CD4-positive, alpha-beta T cell (primary cell): Measurements from ENCODE around the gene TIGIT. TPM values are rescaled to one million over a fixed set of nuclear protein-coding genes. Genes with fewer than 3 reads are reported as not detected.

Experiments used
- ATAC-seq: fragments of 200-7000 bp; cut with Tn5 transposase; one replicate; pipeline ENCODE4 v1.10.0; 2022; ENCODE audit warnings: mild to moderate bottlenecking; ENCODE audit not compliant: poor library complexity
- CTCF ChIA-PET: fragments of 350-600 bp; sonication (Branson Sonifier 250); formaldehyde crosslinking; loops from one replicate; lab custom pipeline; 2021; ENCODE audit warnings: antibody characterized with exemption, inconsistent platforms; lab: Charles Lee
- POLR2A ChIA-PET: fragments of 350-600 bp; sonication (Branson Sonifier 250); formaldehyde crosslinking; loops from one replicate; lab custom pipeline; 2021; ENCODE audit warnings: antibody characterized with exemption, inconsistent platforms; lab: Charles Lee
- DNase-seq, 14 experiments: peaks; one replicate each; pipeline ENCODE4 v3.0.0-alpha.2; 2013 to 2020; ENCODE audit warnings: mixed read lengths in 2 of 14
- H3K27ac ChIP-seq, 2 donors: one replicate each; pipeline versions ENCODE4 v1.5.1 to v1.7.0; 2013; ENCODE audit warnings: low read length in 2 of 2, low read depth in 1 of 2, mild to moderate bottlenecking in 1 of 2
- H3K27me3 ChIP-seq, 2 experiments: 1 replicate in 1 of 2; 2 replicates in 1 of 2; pipeline versions ENCODE4 v1.6.1 to v1.7.0; 2013; ENCODE audit warnings: low read length in 2 of 2, control low read depth in 1 of 2, mild to moderate bottlenecking in 1 of 2, moderate library complexity in 1 of 2; ENCODE audit not compliant: insufficient read depth in 2 of 2, control insufficient read depth in 1 of 2
- H3K36me3 ChIP-seq: one replicate; pipeline ENCODE4 v1.6.1; 2013; ENCODE audit warnings: low read length, control low read depth; ENCODE audit not compliant: insufficient read depth
- H3K4me1 ChIP-seq: one replicate; pipeline ENCODE4 v1.6.1; 2013; ENCODE audit warnings: low read length, control low read depth; ENCODE audit not compliant: insufficient read depth
- H3K4me3 ChIP-seq: one replicate; pipeline ENCODE4 v1.5.1; 2013; ENCODE audit warnings: mild to moderate bottlenecking, low read length, moderate library complexity
- H3K9me3 ChIP-seq, 2 experiments: 1 replicate in 1 of 2; 2 replicates in 1 of 2; pipeline versions ENCODE4 v1.6.1 to v1.7.0; 2013; ENCODE audit warnings: low read length in 2 of 2, mild to moderate bottlenecking in 2 of 2, control low read depth in 1 of 2, moderate library complexity in 1 of 2; ENCODE audit not compliant: control insufficient read depth in 1 of 2, insufficient read depth in 1 of 2
- H3K27ac Mint-ChIP-seq: one replicate; pipeline ENCODE4 v1.8.0; 2020; ENCODE audit warnings: mixed read lengths
- H3K27me3 Mint-ChIP-seq: one replicate; pipeline ENCODE4 v1.8.0; 2021; ENCODE audit warnings: mixed read lengths
- H3K36me3 Mint-ChIP-seq: one replicate; pipeline ENCODE4 v1.8.0; 2021; ENCODE audit warnings: low read depth, mixed read lengths
- H3K4me1 Mint-ChIP-seq: one replicate; pipeline ENCODE4 v1.8.0; 2021; ENCODE audit warnings: low read depth, mixed read lengths
- H3K4me3 Mint-ChIP-seq: one replicate; pipeline ENCODE4 v1.8.0; 2020; ENCODE audit warnings: mild to moderate bottlenecking, mixed read lengths
- H3K9me3 Mint-ChIP-seq: one replicate; pipeline ENCODE4 v1.8.0; 2020; ENCODE audit warnings: mixed read lengths
- intact Hi-C, 2 experiments: fragments of 100-400 bp; cut with DNase I in 1 of 2; cut with micrococcal nuclease in 1 of 2; formaldehyde crosslinking; loops; one replicate each; pipeline versions ENCODE4 v1.15.1 to v1.9.0; 2023 to 2025; cut with DNase I, micrococcal nuclease
- total RNA-seq, 174 experiments: library from RNA in 2 of 174; stranded (reverse) in 2 of 174; gene quantifications; one replicate each; pipeline ENCODE4 v1.2.3 and lab custom pipeline; 2021 to 2026
- TF ChIP-seq, protein P1 (sequence below): fragments of 200-600 bp; IDR thresholded peaks from one replicate; pipeline ENCODE4 v1.8.0; 2022; ENCODE audit warnings: antibody characterized with exemption, mild to moderate bottlenecking

TIGIT gene
- total RNA-seq, 2 experiments from 2014 or later: 3.5 to 4.2 TPM

DNA sequence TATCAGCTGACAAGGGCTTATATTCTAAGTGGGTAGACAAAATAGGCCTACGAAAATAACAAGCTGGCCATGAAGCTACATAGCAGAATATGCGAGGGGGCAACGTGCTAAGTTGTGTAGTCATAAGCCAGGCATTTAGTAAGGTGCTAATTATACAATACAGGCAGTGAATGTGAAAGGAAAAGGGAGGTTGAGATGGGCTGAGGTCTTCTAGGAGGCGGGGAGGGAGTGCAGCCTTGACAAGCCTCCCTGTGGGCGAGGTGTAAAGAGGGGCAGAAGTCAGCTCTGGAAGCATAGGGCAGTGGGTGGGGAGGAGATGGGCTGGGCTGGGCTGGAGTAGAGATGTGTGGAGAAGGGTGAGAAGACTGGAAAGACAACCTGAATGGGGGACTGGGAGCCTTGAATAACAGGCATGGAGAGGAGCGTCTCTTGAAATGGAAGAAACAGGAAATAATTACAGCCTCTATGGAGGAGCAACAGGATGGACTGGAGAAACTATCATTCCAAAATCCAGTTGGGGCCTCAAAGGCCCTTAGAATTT is 1.2 kb downstream of the TIGIT start:
- peaks cover 63% of the 10 kb centered on the region for H3K4me1 ChIP-seq
- DNase-seq: peak in 4 of 14 experiments; percentile 34 to 77 (median 38)

DNA sequence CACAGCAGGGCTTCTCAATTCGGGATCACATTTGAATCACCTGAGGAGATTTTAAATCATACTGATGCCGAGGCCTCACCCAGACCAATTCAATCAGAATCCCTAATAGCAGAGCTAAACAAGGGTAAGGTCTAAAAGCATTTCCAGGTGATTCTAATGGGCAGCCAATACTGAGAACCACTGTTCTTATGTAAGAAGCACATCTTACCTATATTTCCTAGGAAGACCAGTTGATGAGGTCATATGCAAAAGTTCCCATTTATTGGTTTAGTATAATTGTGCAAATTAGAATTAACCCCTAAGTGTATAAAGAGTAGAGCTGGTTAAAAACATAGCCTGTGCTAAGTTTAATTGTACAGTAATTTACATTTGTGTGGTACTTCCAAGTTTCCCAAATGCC is 2.1 kb downstream of the TIGIT start:
- DNase-seq (no peak), ATAC-seq (no peak)
- Mint-ChIP-seq H3K4me1 (peaks cover 32% of the 10 kb centered on the region), H3K27me3 (no peaks in the 10 kb centered on the region), H3K4me3 (peak overlapping the region; percentile 54), H3K36me3 (no peaks in the 10 kb centered on the region), H3K9me3 (no peaks in the 10 kb centered on the region), H3K27ac (peak overlapping the region; percentile 78)
- intact Hi-C loops: no loop called here
- Histone ChIP-seq H3K27ac (peak overlapping the region in 1 of 2 donors; percentile 9), H3K4me1 (peaks cover 59% of the 10 kb centered on the region), H3K27me3 (no peaks in the 10 kb centered on the region), H3K4me3 (peak overlapping the region; percentile 49), H3K9me3 (no peaks in the 10 kb centered on the region), H3K36me3 (peaks cover 6% of the 10 kb centered on the region)
- CTCF ChIA-PET: no interaction called here
- TF ChIP-seq, protein P1, sequence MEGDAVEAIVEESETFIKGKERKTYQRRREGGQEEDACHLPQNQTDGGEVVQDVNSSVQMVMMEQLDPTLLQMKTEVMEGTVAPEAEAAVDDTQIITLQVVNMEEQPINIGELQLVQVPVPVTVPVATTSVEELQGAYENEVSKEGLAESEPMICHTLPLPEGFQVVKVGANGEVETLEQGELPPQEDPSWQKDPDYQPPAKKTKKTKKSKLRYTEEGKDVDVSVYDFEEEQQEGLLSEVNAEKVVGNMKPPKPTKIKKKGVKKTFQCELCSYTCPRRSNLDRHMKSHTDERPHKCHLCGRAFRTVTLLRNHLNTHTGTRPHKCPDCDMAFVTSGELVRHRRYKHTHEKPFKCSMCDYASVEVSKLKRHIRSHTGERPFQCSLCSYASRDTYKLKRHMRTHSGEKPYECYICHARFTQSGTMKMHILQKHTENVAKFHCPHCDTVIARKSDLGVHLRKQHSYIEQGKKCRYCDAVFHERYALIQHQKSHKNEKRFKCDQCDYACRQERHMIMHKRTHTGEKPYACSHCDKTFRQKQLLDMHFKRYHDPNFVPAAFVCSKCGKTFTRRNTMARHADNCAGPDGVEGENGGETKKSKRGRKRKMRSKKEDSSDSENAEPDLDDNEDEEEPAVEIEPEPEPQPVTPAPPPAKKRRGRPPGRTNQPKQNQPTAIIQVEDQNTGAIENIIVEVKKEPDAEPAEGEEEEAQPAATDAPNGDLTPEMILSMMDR: no peak
- POLR2A ChIA-PET: interaction anchor here (0.7 to 1.9 kb wide), 4 partner anchors 11 to 82 kb away, joined by 3 to 9 read pairs (median 4); no protein-coding TSS in a partner anchor

More for the DNA sequence above, 1.2 kb downstream of the TIGIT start:
- H3K9me3 ChIP-seq: no peaks in the 10 kb centered on the region
- CTCF ChIA-PET: interaction anchor here (5.2 kb wide), 1 partner anchor 141 kb away, joined by 25 read pairs; no protein-coding TSS in a partner anchor
- TF ChIP-seq, protein P1: no peak
- H3K36me3 ChIP-seq: peaks cover under 1% of the 10 kb centered on the region
- H3K27ac Mint-ChIP-seq: peak overlapping the region; percentile 78
- H3K4me3 ChIP-seq: peak overlapping the region; percentile 49
- no peaks in the 10 kb centered on the region for H3K27me3 Mint-ChIP-seq
- H3K4me1 Mint-ChIP-seq: peaks cover 34% of the 10 kb centered on the region
- H3K27ac ChIP-seq: peak overlapping the region; percentile 26 to 41
- POLR2A ChIA-PET: interaction anchor here (0.8 to 3.1 kb wide), 3 partner anchors 12 to 81 kb away, joined by 3 to 16 read pairs (median 10); no protein-coding TSS in a partner anchor
- H3K36me3 Mint-ChIP-seq: no peaks in the 10 kb centered on the region
- H3K4me3 Mint-ChIP-seq: peak overlapping the region; percentile 66
- no peaks in the 10 kb centered on the region for H3K9me3 Mint-ChIP-seq
- ATAC-seq: no peak
- intact Hi-C loops: loop anchor here (5.0 kb wide), 2 partner anchors 42 to 78 kb away; no protein-coding TSS in a partner anchor
- no peaks in the 10 kb centered on the region for H3K27me3 ChIP-seq

DNA sequence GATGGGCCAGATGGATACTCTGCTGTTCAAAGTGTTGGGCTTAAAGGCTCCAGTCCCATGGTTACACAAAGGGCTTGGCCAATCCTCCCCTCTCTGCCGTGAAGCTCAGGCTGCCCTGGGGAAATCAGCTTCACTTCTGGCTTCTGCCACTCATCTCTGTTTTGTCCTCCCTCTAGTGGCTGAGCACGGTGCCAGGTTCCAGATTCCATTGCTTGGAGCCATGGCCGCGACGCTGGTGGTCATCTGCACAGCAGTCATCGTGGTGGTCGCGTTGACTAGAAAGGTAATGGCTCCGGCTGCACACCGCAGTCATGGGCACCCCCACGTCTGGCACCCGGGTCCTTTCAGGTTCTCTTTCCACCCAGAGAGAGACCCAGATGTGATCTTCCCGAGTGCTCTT is 5.6 kb downstream of the TIGIT start:
- peak; percentile 45 for ATAC-seq
- peak overlapping the region; percentile 22 for H3K4me3 ChIP-seq
- peaks cover 32% of the 10 kb centered on the region for H3K4me1 ChIP-seq
- H3K27me3 Mint-ChIP-seq: no peaks in the 10 kb centered on the region
- no peaks in the 10 kb centered on the region for H3K9me3 ChIP-seq
- H3K4me1 Mint-ChIP-seq: peaks cover 16% of the 10 kb centered on the region
- no peaks in the 10 kb centered on the region for H3K36me3 Mint-ChIP-seq
- DNase-seq: peak in 8 of 14 experiments; percentile 12 to 73 (median 46)
- intact Hi-C loops: loop anchor here (1.0 kb wide), 1 partner anchor 147 kb away; no protein-coding TSS in a partner anchor
- H3K27me3 ChIP-seq: no peaks in the 10 kb centered on the region
- peak overlapping the region; percentile 43 for H3K27ac Mint-ChIP-seq
- H3K4me3 Mint-ChIP-seq: no peak overlapping the region
- ChIA-PET POLR2A (interaction anchor here (0.7 to 2.9 kb wide), 7 partner anchors 8 to 119 kb away, joined by 3 to 15 read pairs (median 3); no protein-coding TSS in a partner anchor), CTCF (interaction anchor here (0.7 to 1.8 kb wide), 9 partner anchors 8 to 146 kb away, joined by 3 to 11 read pairs (median 4); no protein-coding TSS in a partner anchor)
- no peaks in the 10 kb centered on the region for H3K9me3 Mint-ChIP-seq
- TF ChIP-seq, protein P1: peak; percentile 62
- peaks cover 6% of the 10 kb centered on the region for H3K36me3 ChIP-seq
- no peak overlapping the region for H3K27ac ChIP-seq
